GM12892 (cell line): ENCODE data around the gene TMC6.

ENCODE experiments used
- POLR2A ChIP-seq: IDR thresholded peaks from 2 replicates; pipeline ENCODE4 v1.6.1; 2011; ENCODE audit warnings: low read depth, low read length, control low read depth
- POLR2AphosphoS5 ChIP-seq: IDR thresholded peaks from 2 replicates; pipeline ENCODE4 v1.6.1; 2011; ENCODE audit warnings: low read depth, low read length, control low read depth

- no peak for TF ChIP-seq POLR2A
- no peak for TF ChIP-seq POLR2AphosphoS5
Observed at GRCh38 chr17:78075011-78075410, 53.5 kb downstream of the TMC6 start.
